Fibroblast of pulmonary artery (primary cell): ENCODE data around the gene PSMG3.
"Not testable (repeated sequence)": the region's sequence is repeated elsewhere in the genome, so short reads cannot be mapped to it uniquely, and the experiment has no call there.

Experiments
- DNase-seq: peaks from one replicate; pipeline ENCODE4 v3.0.0-alpha.2; 2010; ENCODE audit warnings: low read depth
- H3K4me3 ChIP-seq: replicated peaks from 2 replicates; pipeline ENCODE4 v1.5.1; 2011; ENCODE audit warnings: low read depth, mild to moderate bottlenecking, control low read depth, low read length, moderate library complexity
- CTCF ChIP-seq: IDR thresholded peaks from 2 replicates; pipeline ENCODE4 v1.5.1; 2011; ENCODE audit warnings: mild to moderate bottlenecking, control low read depth, low read length, inconsistent platforms; ENCODE audit errors: missing control alignments

PSMG3 gene

GRCh38 chr7:1526271-1526754 is 43.5 kb downstream of the PSMG3 start:
- H3K4me3 ChIP-seq: no peak overlapping the region
- TF ChIP-seq CTCF: no peak
- DNase-seq: no peak

GRCh38 chr7:1525409-1525808 is 44.4 kb downstream of the PSMG3 start:
- no peak overlapping the region for H3K4me3 ChIP-seq
- no peak for TF ChIP-seq CTCF
- no peak for DNase-seq

- DNase-seq: no peak
- no peak overlapping the region for H3K4me3 ChIP-seq
- TF ChIP-seq CTCF: no peak
Measured at GRCh38 chr7:1523844-1524243, 46.0 kb downstream of the PSMG3 start.

GRCh38 chr7:1523208-1523607 is 46.6 kb downstream of the PSMG3 start:
- H3K4me3 ChIP-seq: no peak overlapping the region
- no peak for DNase-seq
- TF ChIP-seq CTCF: no peak

- no peak for DNase-seq
- TF ChIP-seq CTCF: no peak
- no peak overlapping the region for H3K4me3 ChIP-seq
Measured at GRCh38 chr7:1521456-1521855, 48.4 kb downstream of the PSMG3 start.

GRCh38 chr7:1520539-1521234 is 49.1 kb downstream of the PSMG3 start:
- no peak overlapping the region for H3K4me3 ChIP-seq

GRCh38 chr7:1519322-1519922 is 50.4 kb downstream of the PSMG3 start:
- not testable (repeated sequence) for H3K4me3 ChIP-seq, DNase-seq

More at GRCh38 chr7:1520539-1521234, 49.1 kb downstream of the PSMG3 start:
- peak; percentile 91 for DNase-seq
- no peak for TF ChIP-seq CTCF
